GM19099 (cell line): ENCODE results near the gene PPP1R12B.
A peak's percentile ranks its signal among the peaks of the same experiment; 100 is the strongest.

Source experiments
- POLR2A ChIP-seq: IDR thresholded peaks from 3 replicates; pipeline ENCODE4 v1.6.1; 2011; ENCODE audit warnings: low read depth; ENCODE audit not compliant: insufficient read length; ENCODE audit errors: extremely low read depth

Gene PPP1R12B, protein sequence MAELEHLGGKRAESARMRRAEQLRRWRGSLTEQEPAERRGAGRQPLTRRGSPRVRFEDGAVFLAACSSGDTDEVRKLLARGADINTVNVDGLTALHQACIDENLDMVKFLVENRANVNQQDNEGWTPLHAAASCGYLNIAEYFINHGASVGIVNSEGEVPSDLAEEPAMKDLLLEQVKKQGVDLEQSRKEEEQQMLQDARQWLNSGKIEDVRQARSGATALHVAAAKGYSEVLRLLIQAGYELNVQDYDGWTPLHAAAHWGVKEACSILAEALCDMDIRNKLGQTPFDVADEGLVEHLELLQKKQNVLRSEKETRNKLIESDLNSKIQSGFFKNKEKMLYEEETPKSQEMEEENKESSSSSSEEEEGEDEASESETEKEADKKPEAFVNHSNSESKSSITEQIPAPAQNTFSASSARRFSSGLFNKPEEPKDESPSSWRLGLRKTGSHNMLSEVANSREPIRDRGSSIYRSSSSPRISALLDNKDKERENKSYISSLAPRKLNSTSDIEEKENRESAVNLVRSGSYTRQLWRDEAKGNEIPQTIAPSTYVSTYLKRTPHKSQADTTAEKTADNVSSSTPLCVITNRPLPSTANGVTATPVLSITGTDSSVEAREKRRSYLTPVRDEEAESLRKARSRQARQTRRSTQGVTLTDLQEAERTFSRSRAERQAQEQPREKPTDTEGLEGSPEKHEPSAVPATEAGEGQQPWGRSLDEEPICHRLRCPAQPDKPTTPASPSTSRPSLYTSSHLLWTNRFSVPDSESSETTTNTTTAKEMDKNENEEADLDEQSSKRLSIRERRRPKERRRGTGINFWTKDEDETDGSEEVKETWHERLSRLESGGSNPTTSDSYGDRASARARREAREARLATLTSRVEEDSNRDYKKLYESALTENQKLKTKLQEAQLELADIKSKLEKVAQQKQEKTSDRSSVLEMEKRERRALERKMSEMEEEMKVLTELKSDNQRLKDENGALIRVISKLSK

DNA sequence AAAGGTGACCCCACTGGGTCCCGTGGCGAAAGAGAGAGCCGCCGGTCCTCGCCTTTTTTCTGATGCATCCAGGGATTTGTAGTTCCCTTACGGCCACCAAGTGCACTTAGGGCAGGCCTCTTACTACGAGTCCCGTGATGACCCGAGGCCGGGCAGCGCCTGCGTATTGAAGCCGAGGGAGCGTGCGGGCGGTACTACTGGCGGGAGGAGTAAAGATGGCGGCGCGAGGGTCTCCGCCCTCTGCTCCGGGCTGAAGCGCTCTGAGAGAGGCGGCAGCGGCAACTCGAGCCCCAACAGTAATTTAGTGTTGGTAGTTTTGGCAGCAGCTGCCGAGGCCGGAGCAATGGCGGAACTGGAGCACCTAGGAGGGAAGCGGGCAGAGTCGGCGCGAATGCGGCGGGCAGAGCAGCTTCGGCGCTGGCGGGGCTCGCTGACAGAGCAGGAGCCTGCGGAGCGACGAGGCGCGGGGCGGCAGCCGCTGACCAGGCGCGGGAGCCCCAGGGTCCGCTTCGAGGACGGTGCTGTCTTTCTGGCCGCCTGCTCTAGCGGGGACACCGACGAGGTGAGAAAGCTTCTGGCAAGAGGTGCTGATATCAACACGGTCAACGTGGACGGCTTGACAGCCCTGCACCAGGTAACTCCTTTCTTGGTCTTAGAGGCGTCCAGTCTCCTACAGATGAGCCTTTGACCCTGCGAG is at the start of gene PPP1R12B:
Gene PPP1R12B (plus strand): TSS at position 191 of the 697 bp plus-strand sequence. CDS start 153 bp downstream, at position 344.
- peak; percentile 69 for TF ChIP-seq POLR2A

DNA sequence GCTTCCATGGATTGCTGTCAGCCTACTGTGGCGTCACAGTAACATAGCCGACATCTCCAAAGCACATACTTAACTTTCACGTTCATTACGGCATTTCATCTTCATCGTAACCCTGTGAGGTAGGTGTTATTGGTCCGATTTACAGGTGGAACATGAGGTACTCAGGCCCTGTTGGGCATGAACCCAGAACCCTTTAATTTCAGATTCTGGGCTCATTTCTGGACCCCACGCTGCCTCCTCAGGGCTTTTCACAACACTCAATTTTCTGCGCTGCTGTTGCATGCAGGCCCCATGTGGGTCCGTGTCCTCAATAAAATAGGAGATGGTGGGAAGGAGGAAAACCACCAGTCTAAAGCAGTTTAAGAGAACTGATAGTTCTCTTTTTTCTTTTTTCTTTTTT is 46.3 kb upstream of the PPP1R12B start:
- TF ChIP-seq POLR2A, result no peak

DNA sequence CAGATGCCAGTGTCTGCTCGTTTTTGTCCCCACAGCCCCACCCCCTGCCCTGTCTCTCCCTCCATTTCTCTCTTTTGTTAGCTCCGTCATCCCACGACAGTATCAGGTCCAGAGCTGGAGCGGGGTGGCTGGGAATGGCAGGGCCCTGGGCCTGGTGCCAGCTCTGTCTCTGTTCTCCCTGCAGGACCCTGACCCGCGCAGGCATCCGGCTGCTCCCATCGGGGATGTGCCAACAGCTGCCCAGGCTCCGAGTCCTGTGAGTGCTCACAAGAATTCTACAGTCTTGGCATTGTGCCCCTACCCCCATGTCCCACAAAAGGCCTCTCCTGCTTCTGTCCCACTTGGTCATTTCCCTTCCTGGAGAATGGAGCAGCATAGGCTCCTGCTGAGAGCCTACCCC is 44.1 kb upstream of the PPP1R12B start:
- TF ChIP-seq POLR2A, result no peak

DNA sequence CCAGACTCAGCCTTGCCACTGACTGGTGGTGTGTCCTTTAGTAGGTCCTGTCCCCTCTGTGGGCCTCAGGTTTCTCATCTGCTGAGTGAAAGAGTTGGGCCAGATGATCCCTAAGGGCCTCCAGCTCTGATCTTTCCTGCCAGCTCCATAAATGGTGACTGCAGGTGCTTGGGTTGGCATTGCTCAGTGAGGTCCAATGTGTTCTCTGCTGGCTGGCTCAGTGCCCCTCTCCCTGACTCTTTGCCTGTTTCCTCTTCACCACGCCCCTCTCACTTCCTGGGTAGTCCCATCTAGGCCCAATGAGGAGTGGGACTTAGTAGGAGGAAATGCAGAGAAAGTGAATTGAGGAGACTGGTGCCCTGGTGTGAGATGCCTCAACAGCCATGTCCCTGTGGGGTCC is 43.3 kb upstream of the PPP1R12B start:
- no peak for TF ChIP-seq POLR2A

- no peak for TF ChIP-seq POLR2A
Observed at GRCh38 chr1:202306535-202307345, 41.8 kb upstream of the PPP1R12B start.

GRCh38 chr1:202310071-202310725 is 38.3 kb upstream of the PPP1R12B start:
- no peak for TF ChIP-seq POLR2A

DNA sequence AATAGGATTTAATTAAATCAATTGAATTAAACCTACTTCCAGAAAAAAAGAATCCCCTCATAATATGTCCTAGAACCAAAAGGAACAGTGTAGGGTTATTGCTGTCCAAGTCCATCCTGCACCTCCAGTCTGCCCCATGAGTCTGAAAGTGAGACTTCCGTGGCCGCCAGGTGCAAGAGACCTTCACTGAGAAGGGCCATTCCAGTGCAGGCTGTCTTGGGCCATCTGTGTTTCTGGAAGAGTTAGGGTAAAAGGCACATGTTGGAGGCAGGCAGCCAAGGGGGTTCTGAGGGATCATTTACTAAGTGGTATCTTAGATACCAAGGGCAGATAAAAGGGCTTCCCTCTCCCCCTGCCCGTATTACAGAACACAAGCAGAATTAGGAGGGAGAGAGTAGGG is 37.8 kb upstream of the PPP1R12B start:
- no peak for TF ChIP-seq POLR2A

DNA sequence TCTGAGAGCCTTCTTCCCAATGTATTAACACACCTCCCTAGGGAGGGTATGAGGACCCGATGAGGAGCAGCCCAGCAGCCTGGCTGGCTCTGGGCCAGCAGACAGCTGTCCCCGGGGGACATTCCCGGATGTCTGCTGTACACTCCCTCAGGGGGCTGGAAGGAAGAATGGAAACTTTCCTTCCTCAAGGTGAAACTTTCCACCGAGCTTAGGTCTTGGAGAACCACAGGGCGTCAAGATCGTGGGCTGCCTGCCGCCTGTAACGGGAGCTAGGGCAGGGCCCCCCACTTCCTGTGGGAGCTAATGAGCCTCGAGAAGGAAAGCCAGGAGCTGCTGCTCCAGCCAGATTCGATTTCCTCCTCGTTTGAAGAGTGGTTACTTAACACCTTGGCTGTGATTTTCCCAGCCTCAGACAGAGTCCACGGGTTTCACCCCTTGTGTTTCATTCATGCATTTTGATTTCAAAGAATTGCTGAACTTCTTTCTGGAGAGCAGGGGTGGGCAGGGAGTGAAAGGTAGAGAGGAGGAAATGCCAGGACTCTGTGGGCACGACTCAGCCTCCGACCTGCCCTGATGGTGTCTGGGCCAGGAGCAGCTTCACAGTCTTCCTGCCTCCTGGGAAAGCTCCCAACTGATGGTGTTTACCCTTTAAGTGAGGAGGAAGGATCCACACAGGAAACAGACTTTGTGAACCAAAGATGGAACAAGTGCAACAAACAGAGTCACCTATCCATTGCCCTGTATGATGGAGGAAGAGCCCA is 36.4 kb upstream of the PPP1R12B start:
- TF ChIP-seq POLR2A, result no peak

DNA sequence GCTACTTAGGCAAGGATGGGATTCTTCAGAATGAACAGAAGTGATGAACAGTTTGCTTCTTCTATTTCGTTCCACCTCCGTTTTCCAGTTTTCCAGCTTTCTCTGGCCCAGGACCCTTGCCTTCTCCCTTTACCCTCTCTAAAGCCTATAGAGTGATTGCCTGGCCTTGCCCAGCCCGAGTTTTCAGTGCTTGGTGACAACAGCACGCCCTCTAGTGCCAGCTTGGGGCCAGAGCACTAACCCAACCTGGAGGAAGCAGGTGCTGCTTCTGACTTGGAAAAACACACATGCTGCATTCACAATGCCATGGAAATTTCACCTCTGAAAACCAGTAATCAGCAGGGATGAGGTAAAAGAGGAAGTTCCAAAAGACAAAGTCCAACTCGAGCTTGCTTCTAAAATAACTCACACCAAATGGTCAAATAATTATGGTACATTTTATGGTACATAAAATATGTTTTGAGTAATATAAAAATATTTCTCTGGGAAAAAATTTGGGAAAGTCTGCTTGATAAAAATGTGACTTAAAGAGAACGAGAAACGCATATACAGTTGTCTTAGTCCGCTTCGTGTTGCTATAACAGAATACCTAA is 32.8 kb upstream of the PPP1R12B start:
- no peak for TF ChIP-seq POLR2A

- no peak for TF ChIP-seq POLR2A
Observed at GRCh38 chr1:202316186-202316585, 32.3 kb upstream of the PPP1R12B start.

DNA sequence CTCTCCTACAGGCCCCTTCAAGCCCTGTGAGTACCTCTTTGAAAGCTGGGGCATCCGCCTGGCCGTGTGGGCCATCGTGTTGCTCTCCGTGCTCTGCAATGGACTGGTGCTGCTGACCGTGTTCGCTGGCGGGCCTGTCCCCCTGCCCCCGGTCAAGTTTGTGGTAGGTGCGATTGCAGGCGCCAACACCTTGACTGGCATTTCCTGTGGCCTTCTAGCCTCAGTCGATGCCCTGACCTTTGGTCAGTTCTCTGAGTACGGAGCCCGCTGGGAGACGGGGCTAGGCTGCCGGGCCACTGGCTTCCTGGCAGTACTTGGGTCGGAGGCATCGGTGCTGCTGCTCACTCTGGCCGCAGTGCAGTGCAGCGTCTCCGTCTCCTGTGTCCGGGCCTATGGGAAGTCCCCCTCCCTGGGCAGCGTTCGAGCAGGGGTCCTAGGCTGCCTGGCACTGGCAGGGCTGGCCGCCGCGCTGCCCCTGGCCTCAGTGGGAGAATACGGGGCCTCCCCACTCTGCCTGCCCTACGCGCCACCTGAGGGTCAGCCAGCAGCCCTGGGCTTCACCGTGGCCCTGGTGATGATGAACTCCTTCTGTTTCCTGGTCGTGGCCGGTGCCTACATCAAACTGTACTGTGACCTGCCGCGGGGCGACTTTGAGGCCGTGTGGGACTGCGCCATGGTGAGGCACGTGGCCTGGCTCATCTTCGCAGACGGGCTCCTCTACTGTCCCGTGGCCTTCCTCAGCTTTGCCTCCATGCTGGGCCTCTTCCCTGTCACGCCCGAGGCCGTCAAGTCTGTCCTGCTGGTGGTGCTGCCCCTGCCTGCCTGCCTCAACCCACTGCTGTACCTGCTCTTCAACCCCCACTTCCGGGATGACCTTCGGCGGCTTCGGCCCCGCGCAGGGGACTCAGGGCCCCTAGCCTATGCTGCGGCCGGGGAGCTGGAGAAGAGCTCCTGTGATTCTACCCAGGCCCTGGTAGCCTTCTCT is 30.3 kb upstream of the PPP1R12B start:
- no peak for TF ChIP-seq POLR2A
